GM21526 (cell line): ENCODE results near the gene ZFP36.
A peak's percentile ranks its signal among the peaks of the same experiment; 100 is the strongest.
"Not testable (repeated sequence)": the region's sequence is repeated elsewhere in the genome, so short reads cannot be mapped to it uniquely, and the experiment has no call there.

Source experiments
- ATAC-seq: cut with Tn5 transposase; IDR thresholded peaks from one replicate; pipeline ENCODE4 v1.9.1; 2021; ENCODE audit warnings: moderate library complexity; ENCODE audit not compliant: unreplicated experiment, low FRiP score

ZFP36 gene

DNA sequence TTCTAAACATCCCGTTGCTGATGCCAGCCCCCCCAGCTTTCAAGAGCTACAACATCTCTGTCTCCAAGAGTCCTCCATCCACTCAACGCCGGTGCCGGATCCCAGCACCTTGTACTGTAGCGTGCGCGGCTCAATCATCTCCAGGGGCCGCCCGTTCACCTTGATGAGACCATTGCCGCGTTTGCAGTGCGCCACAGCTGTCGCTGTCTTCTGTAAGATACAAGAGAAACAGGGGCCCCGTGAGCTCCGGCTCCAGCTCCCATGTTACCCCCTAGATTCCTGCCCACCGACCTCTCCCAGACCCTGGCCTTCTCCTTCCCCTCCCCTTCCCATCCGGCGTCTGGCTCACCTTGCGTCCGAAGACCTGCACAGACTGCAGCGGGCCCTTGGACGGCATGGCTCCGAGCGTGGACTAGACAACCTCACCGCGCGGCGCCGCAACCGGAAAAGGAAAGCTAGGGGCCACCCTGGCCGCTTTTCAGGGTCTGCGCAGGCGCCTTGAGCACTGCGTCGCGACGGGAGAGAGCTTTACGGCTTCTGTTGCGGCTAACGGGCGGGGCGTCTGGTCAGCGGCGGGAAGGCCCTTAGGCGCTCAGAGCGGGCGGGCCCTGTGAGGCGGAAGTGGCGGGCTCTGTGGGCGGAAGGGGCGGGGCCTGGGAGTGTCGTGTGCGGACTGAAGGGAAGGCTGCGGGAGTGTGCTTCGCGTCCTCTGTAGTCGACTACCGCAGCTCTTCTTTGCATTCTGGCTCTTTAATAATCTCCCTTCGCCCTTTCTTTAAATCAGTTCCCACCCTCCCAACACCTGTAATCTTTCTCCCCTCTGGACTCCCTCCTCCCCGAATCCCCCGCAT lies 29.1 kb downstream of the ZFP36 start, which contains the start of gene RPS16:
RPS16 (minus strand) TSS at position 451 of the 851 bp plus-strand sequence; CDS start at position 397, 54 bp downstream.
- ATAC-seq, result peak; percentile 70

DNA sequence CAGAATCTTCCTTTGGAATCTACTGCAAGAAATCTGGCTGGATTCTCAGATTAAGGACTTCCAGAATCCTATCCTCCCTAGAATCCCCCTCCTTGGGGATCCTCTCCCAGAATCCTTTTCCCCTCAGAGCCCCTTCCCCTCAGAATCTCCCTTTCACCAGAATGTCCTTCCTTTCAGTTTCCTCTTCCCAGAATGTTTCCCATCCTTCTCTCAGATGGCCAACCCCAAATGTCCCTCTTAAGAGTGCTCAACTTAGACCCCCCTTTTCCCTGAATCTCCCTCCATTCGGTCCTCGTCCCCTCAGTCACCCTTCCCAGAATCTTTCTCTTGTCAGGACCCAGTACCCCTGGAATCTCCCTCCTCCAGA lies 29.7 kb downstream of the ZFP36 start:
- ATAC-seq, result no peak

DNA sequence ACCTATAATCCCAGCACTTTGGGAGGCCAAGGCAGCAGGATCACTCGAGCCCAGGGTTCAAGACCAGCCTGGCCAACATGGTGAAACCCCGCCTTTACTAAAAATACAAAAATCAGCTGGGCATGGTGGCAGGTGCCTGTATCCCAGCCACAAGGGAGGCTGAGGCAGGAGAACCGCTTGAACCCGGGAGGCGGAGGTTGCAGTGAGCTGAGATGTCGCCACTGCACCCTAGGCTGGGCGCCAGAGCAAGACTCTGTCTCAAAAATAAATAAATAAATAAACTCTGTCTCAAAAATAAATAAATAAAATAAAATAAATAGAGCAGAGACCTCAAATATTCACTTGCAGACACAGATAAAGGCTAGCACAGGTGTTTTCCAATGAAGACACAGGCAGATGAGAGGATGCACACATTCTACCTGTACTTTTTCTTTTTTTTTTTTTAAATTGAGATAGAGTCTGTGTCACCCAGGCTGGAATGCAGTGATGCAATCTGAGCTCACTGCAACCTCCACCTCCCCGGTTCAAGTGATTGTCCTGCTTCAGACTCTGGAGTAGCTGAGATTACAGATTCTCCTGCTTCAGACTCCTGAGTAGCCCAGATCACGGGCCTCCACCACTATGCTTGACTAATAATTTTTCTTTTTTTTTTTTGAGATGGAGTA lies 31.8 kb downstream of the ZFP36 start:
- ATAC-seq, result no peak

DNA sequence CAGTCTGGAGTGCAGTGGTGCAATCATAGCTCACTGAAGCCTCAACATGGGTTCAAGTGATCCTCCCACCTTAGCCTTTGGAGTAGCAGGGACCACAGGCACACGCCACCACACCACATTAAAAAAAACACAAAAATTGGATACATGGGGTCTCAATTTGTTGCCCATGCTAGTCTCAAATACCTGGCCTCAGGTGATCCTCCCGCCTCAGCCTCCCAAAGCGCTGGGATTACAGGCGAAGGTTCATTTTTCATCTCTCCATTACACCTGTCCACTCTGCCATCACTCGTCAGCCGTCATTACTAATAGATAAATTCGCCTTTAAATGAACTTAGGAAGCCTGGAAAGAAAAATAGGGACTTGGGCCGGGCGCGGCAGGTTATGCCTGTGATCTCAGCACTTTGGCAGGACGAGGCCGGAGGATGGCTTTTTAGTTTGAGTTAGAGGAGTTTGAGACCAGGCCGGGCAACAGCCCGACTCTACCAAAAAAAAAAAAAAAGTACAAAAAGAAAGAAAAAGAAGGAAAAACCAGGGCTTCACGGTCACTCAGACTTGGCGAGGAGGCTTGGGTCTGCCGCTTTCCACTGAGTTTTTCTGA lies 38.0 kb downstream of the ZFP36 start:
- ATAC-seq, result no peak

DNA sequence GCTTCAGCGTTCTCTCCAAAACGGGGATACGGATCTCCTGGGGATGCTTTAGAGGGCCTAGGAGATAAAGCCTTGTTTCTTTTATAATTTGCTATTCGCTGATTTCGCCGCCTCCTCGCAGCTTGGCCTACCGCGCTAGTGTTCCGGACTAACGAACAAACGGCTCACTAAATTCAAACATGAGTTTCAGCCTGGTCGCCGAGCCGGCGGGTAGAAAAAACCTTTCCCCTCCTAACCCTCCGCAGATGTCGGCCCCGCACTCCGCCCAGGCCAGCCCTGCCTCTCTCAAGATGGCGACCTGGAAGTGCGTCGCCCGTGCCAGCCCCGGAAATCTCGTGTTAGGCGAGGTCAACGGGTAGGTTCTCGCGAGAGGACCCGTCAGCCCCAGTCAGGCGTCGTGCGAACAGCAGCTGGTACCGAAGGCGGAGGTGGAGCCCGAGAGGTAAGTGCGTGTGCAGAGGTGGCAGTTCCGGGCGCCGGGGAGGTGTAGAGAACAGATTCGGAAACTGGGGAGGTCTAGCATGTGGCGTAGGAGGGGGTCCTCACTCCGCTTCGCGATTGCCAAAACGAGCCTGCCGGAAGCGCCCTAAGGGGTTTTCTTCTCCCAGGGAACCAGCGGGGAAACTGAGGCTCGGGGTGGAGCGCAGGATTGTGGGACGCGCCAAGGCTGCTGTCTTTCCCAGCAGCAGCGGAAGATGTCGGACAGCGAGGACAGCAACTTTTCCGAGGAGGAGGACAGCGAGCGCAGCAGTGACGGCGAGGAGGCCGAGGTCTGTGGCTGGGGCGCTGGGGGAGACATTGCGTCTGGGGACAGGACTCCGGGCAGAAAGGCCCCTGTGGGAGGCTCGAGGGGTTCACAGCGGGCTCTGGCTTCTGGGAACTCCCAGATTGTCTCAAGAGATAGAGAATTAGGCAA lies 38.8 kb downstream of the ZFP36 start, which contains the start of gene SUPT5H:
SUPT5H (plus strand) TSS at position 387 of the 916 bp plus-strand sequence; CDS start at position 696, 309 bp downstream.
- peak; percentile 69 for ATAC-seq

DNA sequence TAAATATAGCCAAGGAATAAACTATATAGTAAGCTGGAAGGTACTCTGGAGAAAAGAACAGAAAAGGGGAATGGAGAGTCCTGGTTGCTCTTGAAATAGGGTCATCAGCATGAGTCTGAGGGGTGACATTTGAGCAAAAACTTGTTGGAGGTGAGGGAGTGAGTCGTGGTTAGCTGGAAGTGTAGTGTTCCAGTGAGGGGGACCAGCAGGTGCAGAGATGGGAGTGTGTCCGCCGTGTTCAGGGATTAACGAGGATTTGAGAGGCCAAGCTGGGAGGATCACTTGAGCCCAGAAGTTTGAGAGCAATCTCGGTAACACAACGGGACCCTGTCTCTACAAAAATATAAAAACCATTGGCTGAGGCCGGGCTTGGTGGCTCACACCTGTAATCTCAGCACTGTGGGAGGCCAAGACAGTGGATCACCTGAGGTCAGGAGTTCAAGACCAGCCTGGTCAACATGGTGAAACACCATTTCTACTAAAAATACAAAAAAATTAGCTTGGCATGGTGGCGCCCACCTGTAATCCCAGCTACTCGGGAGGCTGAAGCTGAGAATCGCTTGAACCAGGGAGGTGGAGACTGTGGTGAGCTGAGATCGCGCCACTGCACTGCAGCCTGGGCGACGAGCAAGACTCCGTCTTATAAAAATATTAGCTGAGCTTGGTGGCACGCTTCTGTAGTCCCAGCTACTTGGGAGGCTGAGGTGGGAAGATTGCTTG lies 39.9 kb downstream of the ZFP36 start:
- ATAC-seq, result no peak

DNA sequence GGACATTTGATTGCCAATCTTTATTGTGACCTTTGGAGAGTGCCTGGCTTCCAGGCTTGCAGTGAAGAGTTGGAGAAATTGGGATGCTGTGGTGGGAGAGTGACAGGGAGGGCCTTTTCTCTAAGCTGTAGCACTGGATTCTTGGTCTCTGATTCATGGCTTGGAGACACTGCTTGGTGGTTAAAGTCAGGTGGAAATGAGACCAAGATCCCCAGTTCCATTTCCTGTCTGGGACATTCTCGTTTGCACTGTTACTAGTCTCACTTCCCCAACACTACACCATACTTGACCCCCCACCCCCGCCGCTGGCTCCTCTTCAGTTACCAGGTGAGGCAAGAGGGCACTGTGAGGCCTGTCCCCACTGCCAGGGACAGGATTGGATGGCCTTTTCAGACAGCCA lies 41.6 kb downstream of the ZFP36 start:
- no peak for ATAC-seq

DNA sequence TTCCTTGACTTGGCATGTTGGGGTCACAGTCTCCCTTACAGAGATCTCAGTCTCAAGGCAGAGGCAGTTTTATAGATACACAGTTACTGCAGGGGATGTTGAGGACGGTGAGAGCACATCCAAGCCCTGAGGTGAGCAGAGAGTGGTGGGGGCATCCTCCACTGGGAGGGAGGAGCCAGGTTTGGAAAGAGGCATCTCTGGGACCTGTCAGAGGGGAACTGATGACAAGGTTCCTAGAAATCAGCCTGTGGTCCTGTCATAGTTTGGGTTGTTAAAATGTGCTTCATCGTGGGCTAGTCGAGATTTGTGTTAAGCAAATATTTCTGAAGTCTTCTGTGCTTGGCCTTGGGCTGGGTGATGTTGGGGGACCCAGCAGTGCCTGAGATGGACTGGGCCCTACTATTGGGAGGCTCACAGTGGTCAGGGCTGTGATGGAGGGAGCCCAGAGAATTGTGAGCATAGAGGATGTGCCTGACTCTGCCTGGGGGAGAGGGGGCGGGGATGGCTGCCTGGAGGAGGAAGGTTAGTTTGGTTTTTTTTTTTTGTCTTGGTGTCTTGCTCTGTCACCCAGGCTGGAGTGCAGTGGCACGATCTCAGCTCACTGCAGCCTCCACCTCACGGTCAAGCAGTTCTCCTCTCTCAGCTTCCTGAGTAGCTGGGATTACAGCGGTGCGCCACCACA lies 42.6 kb downstream of the ZFP36 start:
- ATAC-seq, result no peak

DNA sequence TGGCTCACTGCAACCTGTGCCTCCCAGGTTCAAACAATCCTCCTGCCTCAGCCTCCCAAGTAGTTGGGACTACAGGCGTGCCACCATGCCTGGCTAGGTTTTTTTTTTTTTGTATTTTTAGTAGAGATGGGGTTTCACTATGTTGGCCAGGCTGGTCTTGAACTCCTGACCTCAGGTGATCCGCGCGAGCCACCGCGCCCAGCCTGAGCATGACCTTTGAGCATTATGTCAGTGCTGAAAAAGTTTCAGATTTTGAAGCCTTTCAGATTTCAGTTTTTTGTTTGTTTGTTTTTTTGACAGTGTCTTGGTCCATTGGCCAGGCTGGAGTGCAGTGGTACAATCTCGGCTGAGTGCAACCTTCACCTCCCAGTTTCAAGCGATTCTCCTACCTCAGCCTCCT lies 44.6 kb downstream of the ZFP36 start:
- ATAC-seq, result not testable (repeated sequence)
